GM12878 (cell line): Measurements from ENCODE around the gene NME8. TPM values are rescaled to one million over a fixed set of nuclear protein-coding genes. Genes with fewer than 3 reads are reported as not detected.
A peak's percentile ranks its signal among the peaks of the same experiment; 100 is the strongest.

ENCODE experiments used
- CBX5 ChIP-seq: sonication (generic); IDR thresholded peaks from 2 replicates; pipeline ENCODE4 v1.6.1; 2016; ENCODE audit warnings: low read depth, moderate library complexity, mild to moderate bottlenecking, inconsistent platforms
- ETV6 ChIP-seq, 2 experiments: fragments of 450-650 bp in 1 of 2; IDR thresholded peaks in 1 of 2; conservative IDR thresholded peaks in 1 of 2; 2 replicates each; pipeline ENCODE4 v1.6.1; 2014; ENCODE audit warnings: antibody characterized with exemption in 1 of 2, borderline replicate concordance in 1 of 2, low read depth in 1 of 2, mild to moderate bottlenecking in 1 of 2, moderate library complexity in 1 of 2
- JUND ChIP-seq: IDR thresholded peaks from 2 replicates; pipeline ENCODE4 v1.6.1; 2012; ENCODE audit warnings: low read depth, mild to moderate bottlenecking, low read length, improper control_type of control experiment, moderate library complexity
- MYC ChIP-seq: IDR thresholded peaks from 2 replicates; pipeline ENCODE4 v1.6.1; 2011; ENCODE audit warnings: mild to moderate bottlenecking, low read length, moderate library complexity, inconsistent platforms; ENCODE audit not compliant: insufficient read depth, insufficient replicate concordance, insufficient read length, severe bottlenecking
- NFYA ChIP-seq: IDR thresholded peaks from 2 replicates; pipeline ENCODE4 v1.6.1; 2011; ENCODE audit warnings: low read depth, mild to moderate bottlenecking, low read length, improper control_type of control experiment, borderline replicate concordance
- NR2C2 ChIP-seq: IDR thresholded peaks from 2 replicates; pipeline ENCODE4 v1.6.1; 2011; ENCODE audit warnings: borderline replicate concordance, low read depth; ENCODE audit not compliant: control insufficient read depth, insufficient read length
- POLR2AphosphoS5 ChIP-seq: IDR thresholded peaks from 2 replicates; pipeline ENCODE4 v1.6.1; 2011; ENCODE audit warnings: mild to moderate bottlenecking, low read length, inconsistent platforms
- SMAD1 ChIP-seq: fragments of 450-650 bp; IDR thresholded peaks from 2 replicates; pipeline ENCODE4 v1.6.1; 2018; ENCODE audit warnings: mild to moderate bottlenecking, low read depth; ENCODE audit not compliant: partially characterized antibody
- SUZ12 ChIP-seq: fragments of 200-600 bp; sonication (generic); IDR thresholded peaks from one replicate; pipeline ENCODE4 v1.6.1; 2018; ENCODE audit warnings: antibody characterized with exemption, mild to moderate bottlenecking; ENCODE audit not compliant: unreplicated experiment
- TCF7 ChIP-seq: IDR thresholded peaks from 2 replicates; pipeline ENCODE4 v1.6.1; 2014; ENCODE audit warnings: antibody characterized with exemption, borderline replicate concordance
- ZBED1 ChIP-seq: IDR thresholded peaks from 2 replicates; pipeline ENCODE4 v1.6.1; 2016; ENCODE audit warnings: borderline replicate concordance
- ZNF622 ChIP-seq: fragments of 450-650 bp; IDR thresholded peaks from 2 replicates; pipeline ENCODE4 v1.6.1; 2017; ENCODE audit warnings: mild to moderate bottlenecking, inconsistent platforms
- polyA plus RNA-seq, 11 experiments: library from polyadenylated mRNA; depleted of rRNA in 4 of 11; unstranded in 6 of 11; stranded (reverse) in 5 of 11; fragments of >200 nt; fragmentation: Nextera tagmentation in 4 of 11; fragmentation: Illumina TruSeq in 1 of 11; extraction: Ambion mirVana in 4 of 11; extraction: Trizol in 1 of 11; gene quantifications; 1 replicate in 1 of 11; 2 replicates in 10 of 11; pipeline versions ENCODE4 v1.2.1 to v1.2.3, GENCODE V29; 2011 to 2016; ENCODE audit warnings: inconsistent platforms in 2 of 11, missing spikeins in 2 of 11, low read depth in 1 of 11
- total RNA-seq, 4 experiments: library from RNA; depleted of rRNA in 3 of 4; stranded (reverse); fragments of >200 nt in 3 of 4; fragmentation: Illumina TruSeq in 1 of 4; extraction: Trizol in 1 of 4; gene quantifications; 2 replicates each; pipeline versions ENCODE4 v1.2.1 to v1.2.3, GENCODE V29; 2013 to 2021
- TF ChIP-seq, protein P1 (sequence below): IDR thresholded peaks from 2 replicates; pipeline ENCODE4 v1.6.1; 2011; ENCODE audit warnings: borderline replicate concordance, low read depth, mild to moderate bottlenecking, moderate library complexity, low read length; ENCODE audit not compliant: insufficient read depth, poor library complexity, severe bottlenecking
- TF ChIP-seq, protein P2 (sequence below): fragments of 450-650 bp; IDR thresholded peaks from 2 replicates; pipeline ENCODE4 v1.6.1; 2017; ENCODE audit warnings: mild to moderate bottlenecking, moderate library complexity
- TF ChIP-seq, protein P3 (sequence below): fragments of 450-650 bp; IDR thresholded peaks from 2 replicates; pipeline ENCODE4 v1.6.1; 2017; ENCODE audit warnings: antibody characterized with exemption, mild to moderate bottlenecking, moderate library complexity
- TF ChIP-seq, protein P4 (sequence below): IDR thresholded peaks from 2 replicates; pipeline ENCODE4 v1.6.1; 2012; ENCODE audit warnings: low read length, inconsistent platforms
- TF ChIP-seq, protein P5 (sequence below), 3 experiments: IDR thresholded peaks in 2 of 3; conservative IDR thresholded peaks in 1 of 3; 2 replicates each; pipeline ENCODE4 v1.5.1; 2011; ENCODE audit warnings: low read depth in 3 of 3, low read length in 3 of 3, mild to moderate bottlenecking in 3 of 3, control low read depth in 2 of 3, moderate library complexity in 2 of 3, inconsistent platforms in 1 of 3, mixed read lengths in 1 of 3; ENCODE audit not compliant: control insufficient read depth in 2 of 3, insufficient read depth in 1 of 3; ENCODE audit errors: extremely low read depth in 1 of 3

Gene NME8
- total and polyA plus RNA-seq, 10 of the 15 experiments (the other 5 are each of a cell fraction or from before 2014, with no cell fraction given) = 0.03 to 3.5 (median 0.52) TPM; not detected in 2

DNA sequence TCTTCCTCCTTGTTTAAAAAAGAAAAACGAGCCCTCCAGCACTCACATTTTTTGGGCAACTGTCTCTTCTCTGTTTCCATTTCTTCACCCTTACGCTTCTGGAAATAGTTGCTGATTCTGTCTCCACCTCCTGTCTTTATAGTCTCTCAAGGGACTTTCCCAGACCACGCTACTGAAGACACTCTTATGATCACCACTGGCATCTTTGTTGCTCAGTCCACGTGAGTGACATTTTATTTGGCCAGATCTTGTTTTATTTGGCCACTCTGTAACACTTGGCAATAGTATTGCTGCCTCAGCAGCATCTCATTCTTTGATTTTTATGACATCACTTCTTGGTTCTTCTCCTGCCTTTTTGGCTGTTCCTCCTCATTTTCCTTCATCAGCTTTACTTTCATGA lies 21.6 kb upstream of the NME8 start (continued):
- TF ChIP-seq JUND = no peak
- TF ChIP-seq, protein P1, sequence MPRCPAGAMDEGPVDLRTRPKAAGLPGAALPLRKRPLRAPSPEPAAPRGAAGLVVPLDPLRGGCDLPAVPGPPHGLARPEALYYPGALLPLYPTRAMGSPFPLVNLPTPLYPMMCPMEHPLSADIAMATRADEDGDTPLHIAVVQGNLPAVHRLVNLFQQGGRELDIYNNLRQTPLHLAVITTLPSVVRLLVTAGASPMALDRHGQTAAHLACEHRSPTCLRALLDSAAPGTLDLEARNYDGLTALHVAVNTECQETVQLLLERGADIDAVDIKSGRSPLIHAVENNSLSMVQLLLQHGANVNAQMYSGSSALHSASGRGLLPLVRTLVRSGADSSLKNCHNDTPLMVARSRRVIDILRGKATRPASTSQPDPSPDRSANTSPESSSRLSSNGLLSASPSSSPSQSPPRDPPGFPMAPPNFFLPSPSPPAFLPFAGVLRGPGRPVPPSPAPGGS = no peak
- TF ChIP-seq SUZ12 = no peak
- no peak for TF ChIP-seq ZNF622
- TF ChIP-seq ZBED1 = no peak
- no peak for TF ChIP-seq MYC
- TF ChIP-seq NR2C2 = no peak
- TF ChIP-seq, protein P2, sequence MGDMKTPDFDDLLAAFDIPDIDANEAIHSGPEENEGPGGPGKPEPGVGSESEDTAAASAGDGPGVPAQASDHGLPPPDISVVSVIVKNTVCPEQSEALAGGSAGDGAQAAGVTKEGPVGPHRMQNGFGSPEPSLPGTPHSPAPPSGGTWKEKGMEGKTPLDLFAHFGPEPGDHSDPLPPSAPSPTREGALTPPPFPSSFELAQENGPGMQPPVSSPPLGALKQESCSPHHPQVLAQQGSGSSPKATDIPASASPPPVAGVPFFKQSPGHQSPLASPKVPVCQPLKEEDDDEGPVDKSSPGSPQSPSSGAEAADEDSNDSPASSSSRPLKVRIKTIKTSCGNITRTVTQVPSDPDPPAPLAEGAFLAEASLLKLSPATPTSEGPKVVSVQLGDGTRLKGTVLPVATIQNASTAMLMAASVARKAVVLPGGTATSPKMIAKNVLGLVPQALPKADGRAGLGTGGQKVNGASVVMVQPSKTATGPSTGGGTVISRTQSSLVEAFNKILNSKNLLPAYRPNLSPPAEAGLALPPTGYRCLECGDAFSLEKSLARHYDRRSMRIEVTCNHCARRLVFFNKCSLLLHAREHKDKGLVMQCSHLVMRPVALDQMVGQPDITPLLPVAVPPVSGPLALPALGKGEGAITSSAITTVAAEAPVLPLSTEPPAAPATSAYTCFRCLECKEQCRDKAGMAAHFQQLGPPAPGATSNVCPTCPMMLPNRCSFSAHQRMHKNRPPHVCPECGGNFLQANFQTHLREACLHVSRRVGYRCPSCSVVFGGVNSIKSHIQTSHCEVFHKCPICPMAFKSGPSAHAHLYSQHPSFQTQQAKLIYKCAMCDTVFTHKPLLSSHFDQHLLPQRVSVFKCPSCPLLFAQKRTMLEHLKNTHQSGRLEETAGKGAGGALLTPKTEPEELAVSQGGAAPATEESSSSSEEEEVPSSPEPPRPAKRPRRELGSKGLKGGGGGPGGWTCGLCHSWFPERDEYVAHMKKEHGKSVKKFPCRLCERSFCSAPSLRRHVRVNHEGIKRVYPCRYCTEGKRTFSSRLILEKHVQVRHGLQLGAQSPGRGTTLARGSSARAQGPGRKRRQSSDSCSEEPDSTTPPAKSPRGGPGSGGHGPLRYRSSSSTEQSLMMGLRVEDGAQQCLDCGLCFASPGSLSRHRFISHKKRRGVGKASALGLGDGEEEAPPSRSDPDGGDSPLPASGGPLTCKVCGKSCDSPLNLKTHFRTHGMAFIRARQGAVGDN = peak; percentile 85
- TF ChIP-seq ETV6 (conservative IDR thresholded peaks at IDR 0.05 in 1 of 2, IDR thresholded peaks at IDR 0.05 in 1 of 2; ENCODE audit: borderline replicate concordance in 1 of 2, low read depth in 1 of 2) = no peak
- no peak for TF ChIP-seq NFYA
- no peak for TF ChIP-seq SMAD1
- TF ChIP-seq POLR2AphosphoS5 = peak; percentile 86
- TF ChIP-seq TCF7 = no peak
- no peak for TF ChIP-seq CBX5
- TF ChIP-seq, protein P3, sequence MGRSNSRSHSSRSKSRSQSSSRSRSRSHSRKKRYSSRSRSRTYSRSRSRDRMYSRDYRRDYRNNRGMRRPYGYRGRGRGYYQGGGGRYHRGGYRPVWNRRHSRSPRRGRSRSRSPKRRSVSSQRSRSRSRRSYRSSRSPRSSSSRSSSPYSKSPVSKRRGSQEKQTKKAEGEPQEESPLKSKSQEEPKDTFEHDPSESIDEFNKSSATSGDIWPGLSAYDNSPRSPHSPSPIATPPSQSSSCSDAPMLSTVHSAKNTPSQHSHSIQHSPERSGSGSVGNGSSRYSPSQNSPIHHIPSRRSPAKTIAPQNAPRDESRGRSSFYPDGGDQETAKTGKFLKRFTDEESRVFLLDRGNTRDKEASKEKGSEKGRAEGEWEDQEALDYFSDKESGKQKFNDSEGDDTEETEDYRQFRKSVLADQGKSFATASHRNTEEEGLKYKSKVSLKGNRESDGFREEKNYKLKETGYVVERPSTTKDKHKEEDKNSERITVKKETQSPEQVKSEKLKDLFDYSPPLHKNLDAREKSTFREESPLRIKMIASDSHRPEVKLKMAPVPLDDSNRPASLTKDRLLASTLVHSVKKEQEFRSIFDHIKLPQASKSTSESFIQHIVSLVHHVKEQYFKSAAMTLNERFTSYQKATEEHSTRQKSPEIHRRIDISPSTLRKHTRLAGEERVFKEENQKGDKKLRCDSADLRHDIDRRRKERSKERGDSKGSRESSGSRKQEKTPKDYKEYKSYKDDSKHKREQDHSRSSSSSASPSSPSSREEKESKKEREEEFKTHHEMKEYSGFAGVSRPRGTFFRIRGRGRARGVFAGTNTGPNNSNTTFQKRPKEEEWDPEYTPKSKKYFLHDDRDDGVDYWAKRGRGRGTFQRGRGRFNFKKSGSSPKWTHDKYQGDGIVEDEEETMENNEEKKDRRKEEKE = no peak
- TF ChIP-seq, protein P4, sequence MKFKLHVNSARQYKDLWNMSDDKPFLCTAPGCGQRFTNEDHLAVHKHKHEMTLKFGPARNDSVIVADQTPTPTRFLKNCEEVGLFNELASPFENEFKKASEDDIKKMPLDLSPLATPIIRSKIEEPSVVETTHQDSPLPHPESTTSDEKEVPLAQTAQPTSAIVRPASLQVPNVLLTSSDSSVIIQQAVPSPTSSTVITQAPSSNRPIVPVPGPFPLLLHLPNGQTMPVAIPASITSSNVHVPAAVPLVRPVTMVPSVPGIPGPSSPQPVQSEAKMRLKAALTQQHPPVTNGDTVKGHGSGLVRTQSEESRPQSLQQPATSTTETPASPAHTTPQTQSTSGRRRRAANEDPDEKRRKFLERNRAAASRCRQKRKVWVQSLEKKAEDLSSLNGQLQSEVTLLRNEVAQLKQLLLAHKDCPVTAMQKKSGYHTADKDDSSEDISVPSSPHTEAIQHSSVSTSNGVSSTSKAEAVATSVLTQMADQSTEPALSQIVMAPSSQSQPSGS = no peak
- TF ChIP-seq, protein P5, sequence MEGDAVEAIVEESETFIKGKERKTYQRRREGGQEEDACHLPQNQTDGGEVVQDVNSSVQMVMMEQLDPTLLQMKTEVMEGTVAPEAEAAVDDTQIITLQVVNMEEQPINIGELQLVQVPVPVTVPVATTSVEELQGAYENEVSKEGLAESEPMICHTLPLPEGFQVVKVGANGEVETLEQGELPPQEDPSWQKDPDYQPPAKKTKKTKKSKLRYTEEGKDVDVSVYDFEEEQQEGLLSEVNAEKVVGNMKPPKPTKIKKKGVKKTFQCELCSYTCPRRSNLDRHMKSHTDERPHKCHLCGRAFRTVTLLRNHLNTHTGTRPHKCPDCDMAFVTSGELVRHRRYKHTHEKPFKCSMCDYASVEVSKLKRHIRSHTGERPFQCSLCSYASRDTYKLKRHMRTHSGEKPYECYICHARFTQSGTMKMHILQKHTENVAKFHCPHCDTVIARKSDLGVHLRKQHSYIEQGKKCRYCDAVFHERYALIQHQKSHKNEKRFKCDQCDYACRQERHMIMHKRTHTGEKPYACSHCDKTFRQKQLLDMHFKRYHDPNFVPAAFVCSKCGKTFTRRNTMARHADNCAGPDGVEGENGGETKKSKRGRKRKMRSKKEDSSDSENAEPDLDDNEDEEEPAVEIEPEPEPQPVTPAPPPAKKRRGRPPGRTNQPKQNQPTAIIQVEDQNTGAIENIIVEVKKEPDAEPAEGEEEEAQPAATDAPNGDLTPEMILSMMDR (IDR thresholded peaks at IDR 0.05 in 2 of 3, conservative IDR thresholded peaks at IDR 0.05 in 1 of 3; ENCODE audit: control insufficient read depth in 2 of 3, extremely low read depth in 1 of 3, insufficient read depth in 1 of 3, low read depth in 3 of 3, low read length in 3 of 3) = no peak
